GM12875 (cell line): ENCODE data around the gene ESF1.

Experiments
- H3K4me3 ChIP-seq: one replicate; pipeline ENCODE4 v1.5.1; 2011; ENCODE audit warnings: low read depth, low read length, control low read depth
- CTCF ChIP-seq: IDR thresholded peaks from 2 replicates; pipeline ENCODE4 v1.5.1; 2011; ENCODE audit warnings: low read depth, mild to moderate bottlenecking, control low read depth, inconsistent platforms, low read length, moderate library complexity, borderline replicate concordance; ENCODE audit not compliant: insufficient read depth

Gene ESF1

GRCh38 chr20:13670160-13670559, 114.6 kb downstream of the ESF1 start:
- TF ChIP-seq CTCF = no peak

GRCh38 chr20:13665709-13666395, 118.9 kb downstream of the ESF1 start:
- TF ChIP-seq CTCF = no peak
- no peak overlapping the region for H3K4me3 ChIP-seq

More at GRCh38 chr20:13670160-13670559, 114.6 kb downstream of the ESF1 start:
- H3K4me3 ChIP-seq = no peak overlapping the region
